Activated naive CD4-positive, alpha-beta T cell treated with anti-CD3 and anti-CD28 coated beads, Interleukin-2, amount 10 ng/mL, durations not matched to agents 7 days and 5 days (primary cell): ENCODE measurements around the gene CSTPP1.

Experiments
- CTCF ChIA-PET: fragments of 350-600 bp; sonication (Branson Sonifier 250); formaldehyde crosslinking; loops from one replicate; lab custom pipeline; 2021; ENCODE audit warnings: antibody characterized with exemption; lab: Charles Lee
- DNase-seq: peaks from one replicate; pipeline ENCODE4 v3.0.0-alpha.2; 2020
- H3K27ac Mint-ChIP-seq: one replicate; pipeline ENCODE4 v1.8.0; 2021; ENCODE audit warnings: mild to moderate bottlenecking, moderate library complexity, mixed read lengths
- H3K27me3 Mint-ChIP-seq: one replicate; pipeline ENCODE4 v1.8.0; 2021; ENCODE audit warnings: mild to moderate bottlenecking, mixed read lengths
- H3K36me3 Mint-ChIP-seq: one replicate; pipeline ENCODE4 v1.8.0; 2021; ENCODE audit warnings: mixed read lengths
- H3K4me1 Mint-ChIP-seq: one replicate; pipeline ENCODE4 v1.8.0; 2021; ENCODE audit warnings: mixed read lengths
- H3K4me3 Mint-ChIP-seq: one replicate; pipeline ENCODE4 v1.8.0; 2021; ENCODE audit warnings: mild to moderate bottlenecking, moderate library complexity, mixed read lengths
- H3K9me3 Mint-ChIP-seq: one replicate; pipeline ENCODE4 v1.8.0; 2021; ENCODE audit warnings: mixed read lengths

The CSTPP1 gene

DNA sequence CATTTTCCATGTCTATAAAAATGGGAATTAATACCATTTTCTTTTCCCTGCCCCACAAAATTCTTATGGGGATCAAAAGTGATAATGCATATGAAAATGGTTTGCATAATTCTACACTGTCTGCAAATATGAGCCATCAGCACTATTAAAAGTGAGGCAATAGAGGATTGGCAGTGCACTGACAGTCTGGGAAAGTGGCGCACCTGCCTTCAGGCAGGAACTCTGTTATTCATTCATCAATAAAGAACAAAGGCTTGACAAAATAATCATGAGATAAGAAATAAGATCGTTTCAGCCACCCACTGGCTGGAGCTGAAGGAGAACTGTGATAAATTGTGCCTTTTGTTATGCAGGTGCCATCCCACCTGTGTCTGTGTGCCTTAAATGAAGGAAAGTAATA is 190.7 kb downstream of the CSTPP1 start:
- no peaks in the 10 kb centered on the region for H3K27me3 Mint-ChIP-seq
- DNase-seq = no peak
- CTCF ChIA-PET = no interaction called here
- no peak overlapping the region for H3K4me3 Mint-ChIP-seq
- no peaks in the 10 kb centered on the region for H3K9me3 Mint-ChIP-seq
- H3K27ac Mint-ChIP-seq = no peak overlapping the region
- no peaks in the 10 kb centered on the region for H3K36me3 Mint-ChIP-seq
- no peaks in the 10 kb centered on the region for H3K4me1 Mint-ChIP-seq

DNA sequence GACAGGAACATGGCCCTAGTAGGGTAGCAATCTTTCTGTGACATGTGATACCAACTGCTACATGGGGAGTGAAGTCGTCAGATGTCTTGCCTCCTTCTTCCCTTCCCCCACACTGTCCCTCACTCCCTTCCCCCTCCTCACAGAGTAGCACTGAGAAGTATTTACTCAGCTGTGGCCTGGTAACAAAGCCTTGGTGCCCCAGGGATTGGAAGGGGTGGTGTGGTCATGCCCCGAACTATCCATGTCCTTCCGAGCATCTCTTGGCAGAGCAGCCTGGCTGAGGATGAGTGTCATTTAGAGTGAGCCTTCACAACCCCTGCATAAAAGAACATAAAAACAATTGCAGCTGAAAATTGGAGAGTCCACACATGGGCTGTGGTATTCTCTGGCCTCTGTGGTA is 194.0 kb downstream of the CSTPP1 start:
- peaks cover 4% of the 10 kb centered on the region for H3K27me3 Mint-ChIP-seq
- no peaks in the 10 kb centered on the region for H3K9me3 Mint-ChIP-seq
- H3K4me1 Mint-ChIP-seq = no peaks in the 10 kb centered on the region
- no peaks in the 10 kb centered on the region for H3K36me3 Mint-ChIP-seq
- no peak overlapping the region for H3K27ac Mint-ChIP-seq
- CTCF ChIA-PET = interaction anchor here (1.3 kb wide), 1 partner anchor 22 kb away, joined by 3 read pairs; no protein-coding TSS in a partner anchor
- H3K4me3 Mint-ChIP-seq = no peak overlapping the region
- no peak for DNase-seq

DNA sequence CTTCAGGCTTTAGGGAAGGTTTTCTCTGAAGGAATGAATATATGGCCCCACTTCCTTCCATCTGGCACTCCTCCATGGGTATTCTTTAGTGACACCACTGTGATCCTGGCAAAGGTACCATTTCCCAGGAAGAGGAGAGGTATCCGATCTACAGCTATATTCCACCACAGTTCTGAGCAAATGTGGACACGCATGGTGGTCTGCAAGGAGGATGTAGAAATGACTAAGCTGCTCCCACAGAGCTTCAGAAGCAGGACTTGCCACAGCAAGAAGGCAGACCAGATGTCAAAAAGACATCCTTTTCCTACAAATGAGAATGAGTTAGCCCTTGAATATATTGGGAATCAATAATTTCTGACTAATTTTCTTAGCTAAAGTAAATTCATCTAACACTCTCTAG is 194.6 kb downstream of the CSTPP1 start:
- Mint-ChIP-seq H3K27ac (no peak overlapping the region), H3K36me3 (no peaks in the 10 kb centered on the region), H3K9me3 (no peaks in the 10 kb centered on the region), H3K4me3 (no peak overlapping the region), H3K4me1 (no peaks in the 10 kb centered on the region), H3K27me3 (peaks cover 4% of the 10 kb centered on the region)
- no peak for DNase-seq
- CTCF ChIA-PET = interaction anchor here (1.3 kb wide), 1 partner anchor 22 kb away, joined by 3 read pairs; no protein-coding TSS in a partner anchor

DNA sequence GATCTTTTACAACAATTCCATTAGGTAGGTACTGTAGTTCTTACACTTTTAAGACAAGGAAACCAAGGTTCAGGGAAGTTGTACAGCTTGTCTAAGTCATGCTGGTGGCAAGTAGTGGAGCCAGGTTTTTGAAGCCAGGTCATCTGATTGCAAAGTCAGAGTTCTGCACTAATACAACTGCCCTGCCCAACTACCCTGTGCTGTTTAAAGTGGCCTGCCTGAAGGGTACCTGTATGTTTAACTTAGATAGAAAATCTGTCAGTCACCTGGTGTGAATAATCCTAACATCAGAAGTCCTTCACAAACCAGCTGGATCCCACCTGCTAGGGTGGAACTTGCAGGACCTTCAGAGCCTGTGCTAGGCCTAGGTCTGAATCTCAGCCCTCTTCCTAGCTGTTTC is 195.9 kb downstream of the CSTPP1 start:
- H3K4me1 Mint-ChIP-seq = no peaks in the 10 kb centered on the region
- no peaks in the 10 kb centered on the region for H3K36me3 Mint-ChIP-seq
- peaks cover 4% of the 10 kb centered on the region for H3K27me3 Mint-ChIP-seq
- no peak for DNase-seq
- no peaks in the 10 kb centered on the region for H3K9me3 Mint-ChIP-seq
- CTCF ChIA-PET = interaction anchor here (1.2 kb wide), 2 partner anchors 21 to 240 kb away, joined by 3 read pairs; no protein-coding TSS in a partner anchor
- no peak overlapping the region for H3K27ac Mint-ChIP-seq
- no peak overlapping the region for H3K4me3 Mint-ChIP-seq

DNA sequence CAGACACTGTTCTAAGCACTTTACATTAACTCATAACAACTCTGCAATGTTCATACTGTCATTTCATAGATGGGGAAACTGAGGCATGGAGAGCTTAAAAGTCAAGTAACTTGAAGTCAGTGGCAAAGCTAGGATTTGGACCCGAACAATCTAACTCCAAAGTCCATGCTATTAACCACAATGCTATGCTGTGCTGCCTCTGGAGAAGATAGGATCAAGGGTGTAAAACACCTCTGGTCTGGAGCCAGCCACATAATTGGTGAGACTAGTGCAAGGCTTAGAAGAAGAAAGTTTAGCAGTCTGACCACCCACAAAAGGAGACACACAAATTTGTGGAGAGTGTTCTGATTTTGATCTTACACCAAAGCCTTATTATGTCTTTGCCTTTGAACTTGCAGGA is 196.4 kb downstream of the CSTPP1 start:
- H3K4me3 Mint-ChIP-seq = no peak overlapping the region
- H3K36me3 Mint-ChIP-seq = peaks cover 4% of the 10 kb centered on the region
- no peaks in the 10 kb centered on the region for H3K9me3 Mint-ChIP-seq
- no peak for DNase-seq
- peaks cover 4% of the 10 kb centered on the region for H3K27me3 Mint-ChIP-seq
- CTCF ChIA-PET = interaction anchor here (1.2 kb wide), 2 partner anchors 28 to 241 kb away, joined by 3 read pairs; no protein-coding TSS in a partner anchor
- H3K4me1 Mint-ChIP-seq = no peaks in the 10 kb centered on the region
- peak overlapping the region; percentile 2 for H3K27ac Mint-ChIP-seq

DNA sequence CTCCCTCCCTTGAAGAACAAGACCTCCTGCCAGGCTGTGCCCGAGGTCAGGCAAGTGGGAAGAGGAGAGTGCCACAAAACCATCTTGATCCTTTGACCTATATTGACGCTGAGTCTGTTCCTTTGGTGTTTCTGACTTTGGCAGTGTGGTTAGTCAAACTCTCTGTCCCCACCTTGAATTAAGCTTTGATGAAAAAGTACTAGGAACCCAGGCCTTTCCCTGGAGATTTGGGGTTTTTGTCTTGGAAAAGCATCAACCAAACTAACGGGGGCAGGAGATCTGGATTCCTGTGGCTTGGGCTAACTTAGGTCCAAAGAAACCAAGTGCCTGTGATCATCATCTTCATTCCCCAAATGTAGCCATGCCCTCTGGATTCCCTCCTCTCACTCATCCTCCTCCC is 199.8 kb downstream of the CSTPP1 start:
- Mint-ChIP-seq H3K4me3 (no peak overlapping the region), H3K4me1 (peaks cover 4% of the 10 kb centered on the region), H3K9me3 (no peaks in the 10 kb centered on the region), H3K27me3 (peaks cover 4% of the 10 kb centered on the region), H3K27ac (no peak overlapping the region), H3K36me3 (peaks cover 5% of the 10 kb centered on the region)
- no peak for DNase-seq
- CTCF ChIA-PET = no interaction called here

DNA sequence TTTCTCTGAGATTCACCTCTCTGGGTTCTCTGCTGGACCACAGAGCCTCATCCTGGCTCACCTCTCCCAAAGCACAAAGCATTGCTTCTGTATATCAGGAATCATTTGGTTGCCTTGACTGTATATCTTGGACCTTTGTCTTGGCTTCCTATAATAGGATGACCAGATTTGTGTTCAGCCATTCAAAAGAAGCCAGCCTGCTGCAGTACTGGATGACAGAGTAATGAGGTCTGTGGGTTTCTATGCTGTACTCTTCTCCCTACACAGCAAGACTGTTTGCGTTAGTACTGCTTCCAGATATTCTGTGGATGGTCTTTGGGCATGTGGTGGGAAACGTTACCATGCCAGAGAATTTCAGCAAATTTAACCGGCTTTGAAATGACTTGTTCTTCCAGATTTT is 200.4 kb downstream of the CSTPP1 start:
- Mint-ChIP-seq H3K36me3 (peaks cover 5% of the 10 kb centered on the region), H3K9me3 (no peaks in the 10 kb centered on the region), H3K4me3 (no peak overlapping the region), H3K27me3 (peaks cover 4% of the 10 kb centered on the region), H3K4me1 (peaks cover 4% of the 10 kb centered on the region), H3K27ac (no peak overlapping the region)
- CTCF ChIA-PET = no interaction called here
- no peak for DNase-seq

DNA sequence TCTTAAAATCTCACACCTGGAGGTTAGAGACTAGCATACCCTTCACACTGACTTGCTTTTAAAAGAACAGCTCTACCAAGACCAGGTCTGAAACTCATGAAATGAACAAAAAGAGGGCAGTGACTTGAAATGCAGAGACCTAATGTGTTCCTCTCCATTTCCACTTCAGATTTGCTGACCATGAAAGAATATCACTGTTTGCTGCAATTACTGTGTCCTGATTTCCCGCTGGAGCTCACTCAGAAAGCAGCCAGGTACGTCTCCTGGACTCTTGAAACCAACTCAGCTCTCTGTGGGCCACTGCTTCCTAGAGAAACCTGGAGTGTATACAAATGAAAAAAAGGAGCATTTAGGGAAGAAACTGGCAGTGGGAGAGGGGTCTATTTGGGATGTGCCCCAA is 200.9 kb downstream of the CSTPP1 start:
- Mint-ChIP-seq H3K9me3 (no peaks in the 10 kb centered on the region), H3K27me3 (peaks cover 4% of the 10 kb centered on the region), H3K4me3 (no peak overlapping the region), H3K4me1 (peaks cover 4% of the 10 kb centered on the region), H3K27ac (no peak overlapping the region), H3K36me3 (peaks cover 5% of the 10 kb centered on the region)
- CTCF ChIA-PET = no interaction called here
- no peak for DNase-seq

DNA sequence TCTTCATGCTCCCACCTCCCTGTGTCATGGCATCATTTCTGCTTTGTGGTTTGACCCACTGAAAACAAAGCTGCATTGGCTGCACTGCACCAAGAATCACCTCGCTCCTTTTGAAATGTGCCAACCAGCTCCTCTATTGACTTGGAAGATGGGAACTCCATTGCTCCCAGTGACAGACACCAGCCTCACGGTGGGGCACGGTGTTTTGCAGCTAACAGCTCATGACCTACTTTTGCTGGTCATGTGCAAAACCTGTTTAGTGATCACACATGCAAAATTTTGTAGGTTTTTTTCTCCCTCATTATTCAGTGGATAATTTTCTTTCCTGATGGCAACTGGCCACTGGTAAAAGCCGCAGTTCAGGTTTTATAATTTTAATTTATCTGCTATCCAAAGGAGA is 203.3 kb downstream of the CSTPP1 start:
- H3K27ac Mint-ChIP-seq = no peak overlapping the region
- peaks cover 5% of the 10 kb centered on the region for H3K36me3 Mint-ChIP-seq
- no peak for DNase-seq
- CTCF ChIA-PET = interaction anchor here (2.7 kb wide), 1 partner anchor 14 kb away, joined by 14 read pairs; no protein-coding TSS in a partner anchor
- H3K9me3 Mint-ChIP-seq = no peaks in the 10 kb centered on the region
- H3K27me3 Mint-ChIP-seq = no peaks in the 10 kb centered on the region
- peaks cover 4% of the 10 kb centered on the region for H3K4me1 Mint-ChIP-seq
- H3K4me3 Mint-ChIP-seq = no peak overlapping the region

DNA sequence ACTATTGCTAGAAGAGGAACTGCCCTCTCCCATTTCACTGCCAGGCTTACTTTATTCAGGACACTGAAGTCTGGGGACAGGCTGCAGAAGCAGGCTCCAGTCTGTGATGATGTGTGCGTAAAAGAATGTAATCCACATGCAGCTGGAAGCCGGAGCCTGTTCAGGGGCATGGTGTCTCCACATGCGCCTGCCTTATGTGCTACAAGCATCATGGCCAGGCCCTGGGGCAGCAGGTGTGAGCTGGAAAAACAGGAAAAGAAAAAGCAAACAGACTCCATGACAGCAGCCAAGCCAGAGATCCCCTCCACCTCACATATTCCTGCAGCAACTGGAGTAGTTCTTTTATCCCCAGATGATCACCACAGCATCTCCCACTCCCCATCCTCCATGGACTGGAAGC is 206.8 kb downstream of the CSTPP1 start:
- DNase-seq = no peak
- no peak overlapping the region for H3K27ac Mint-ChIP-seq
- CTCF ChIA-PET = interaction anchor here (2.5 kb wide), 1 partner anchor 10 kb away, joined by 11 read pairs; no protein-coding TSS in a partner anchor
- H3K27me3 Mint-ChIP-seq = no peaks in the 10 kb centered on the region
- no peaks in the 10 kb centered on the region for H3K9me3 Mint-ChIP-seq
- H3K4me3 Mint-ChIP-seq = no peak overlapping the region
- no peaks in the 10 kb centered on the region for H3K36me3 Mint-ChIP-seq
- peaks cover 4% of the 10 kb centered on the region for H3K4me1 Mint-ChIP-seq

DNA sequence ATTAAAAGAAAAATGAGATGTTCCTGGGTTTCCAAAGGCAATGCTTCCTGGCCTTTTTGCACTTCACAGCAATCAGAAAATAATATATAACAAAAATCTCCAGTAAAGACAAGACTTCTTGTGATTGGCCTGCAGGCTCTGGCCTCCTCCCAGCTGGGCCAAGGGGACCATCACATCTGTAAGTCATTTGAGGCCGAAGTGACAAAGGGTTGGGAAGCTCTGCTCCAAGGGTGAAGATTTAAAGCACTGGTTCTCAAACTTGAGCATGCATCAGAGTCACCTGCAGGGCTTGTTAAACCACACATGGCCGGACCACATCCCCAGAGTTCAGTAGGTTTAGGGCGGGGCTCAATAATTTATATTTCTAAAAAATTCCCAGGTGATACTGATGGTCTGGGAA is 208.0 kb downstream of the CSTPP1 start:
- Mint-ChIP-seq H3K36me3 (no peaks in the 10 kb centered on the region), H3K9me3 (no peaks in the 10 kb centered on the region), H3K4me3 (no peak overlapping the region), H3K4me1 (no peaks in the 10 kb centered on the region), H3K27me3 (no peaks in the 10 kb centered on the region), H3K27ac (no peak overlapping the region)
- CTCF ChIA-PET = interaction anchor here (0.6 kb wide), 1 partner anchor 310 kb away, joined by 3 read pairs; no protein-coding TSS in a partner anchor
- DNase-seq = no peak

DNA sequence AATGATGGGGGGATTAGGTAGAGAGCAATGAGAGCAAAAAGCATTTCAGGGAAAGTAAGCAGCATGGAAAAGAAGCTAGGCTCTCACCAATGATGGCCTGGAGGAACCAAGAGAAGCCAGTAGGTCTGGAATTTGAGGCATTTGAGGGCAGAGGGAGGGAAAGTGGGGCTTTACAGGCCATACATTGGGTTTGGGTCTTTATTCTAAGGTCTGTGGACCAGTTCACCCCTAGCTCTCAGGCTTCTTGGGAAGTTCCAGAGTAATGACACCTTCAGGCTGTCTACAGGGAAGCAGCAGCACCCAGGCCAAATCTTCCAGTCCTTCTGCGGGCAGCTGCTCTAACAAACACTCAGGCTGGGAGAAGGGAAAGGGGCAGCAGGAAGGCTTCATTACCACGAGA is 210.7 kb downstream of the CSTPP1 start:
- CTCF ChIA-PET = no interaction called here
- H3K27me3 Mint-ChIP-seq = no peaks in the 10 kb centered on the region
- H3K4me3 Mint-ChIP-seq = no peak overlapping the region
- DNase-seq = no peak
- H3K9me3 Mint-ChIP-seq = no peaks in the 10 kb centered on the region
- no peak overlapping the region for H3K27ac Mint-ChIP-seq
- no peaks in the 10 kb centered on the region for H3K4me1 Mint-ChIP-seq
- no peaks in the 10 kb centered on the region for H3K36me3 Mint-ChIP-seq

DNA sequence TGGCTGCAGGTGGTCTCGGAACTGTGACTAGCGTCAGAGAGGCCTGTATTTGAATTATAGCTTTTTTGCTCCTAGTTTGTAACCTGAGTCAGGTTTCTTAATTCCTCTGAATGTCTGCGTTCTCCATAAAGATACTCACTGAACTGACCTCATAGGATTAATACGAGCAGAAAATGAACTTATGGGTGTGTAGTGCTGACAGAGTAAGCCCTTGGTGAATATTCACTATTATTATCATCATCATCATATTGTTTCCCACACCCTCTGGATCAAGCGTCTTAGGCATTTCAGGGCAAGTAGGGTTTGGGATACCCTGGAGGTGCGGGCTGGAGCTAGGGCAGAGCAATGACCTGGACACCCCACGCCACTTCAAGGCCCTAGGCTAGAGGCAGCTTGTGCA is 211.1 kb downstream of the CSTPP1 start:
- DNase-seq = no peak
- Mint-ChIP-seq H3K9me3 (no peaks in the 10 kb centered on the region), H3K27ac (no peak overlapping the region), H3K36me3 (no peaks in the 10 kb centered on the region), H3K27me3 (no peaks in the 10 kb centered on the region), H3K4me3 (no peak overlapping the region), H3K4me1 (peaks cover 2% of the 10 kb centered on the region)
- CTCF ChIA-PET = no interaction called here

DNA sequence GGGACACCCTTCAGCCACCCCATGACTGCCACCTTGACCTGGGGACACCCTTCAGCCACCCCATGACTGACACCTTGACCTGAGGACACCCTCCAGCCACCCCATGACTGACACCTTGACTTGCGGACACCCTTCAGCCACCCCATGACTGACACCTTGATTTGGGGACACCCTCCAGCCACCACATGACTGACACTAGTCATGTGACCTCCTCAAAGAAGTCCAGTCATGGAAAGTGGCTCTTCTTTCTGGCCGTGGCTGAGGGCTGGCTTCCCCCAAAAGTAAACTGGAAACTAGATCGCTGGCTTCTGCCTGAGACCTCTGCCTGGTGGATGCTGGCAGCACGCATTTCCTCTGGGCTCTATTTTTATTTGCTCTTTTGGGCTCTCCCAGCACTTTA is 211.7 kb downstream of the CSTPP1 start:
- Mint-ChIP-seq H3K9me3 (no peaks in the 10 kb centered on the region), H3K27ac (no peak overlapping the region), H3K27me3 (no peaks in the 10 kb centered on the region), H3K4me3 (no peak overlapping the region), H3K4me1 (peaks cover 6% of the 10 kb centered on the region), H3K36me3 (no peaks in the 10 kb centered on the region)
- no peak for DNase-seq
- CTCF ChIA-PET = no interaction called here

DNA sequence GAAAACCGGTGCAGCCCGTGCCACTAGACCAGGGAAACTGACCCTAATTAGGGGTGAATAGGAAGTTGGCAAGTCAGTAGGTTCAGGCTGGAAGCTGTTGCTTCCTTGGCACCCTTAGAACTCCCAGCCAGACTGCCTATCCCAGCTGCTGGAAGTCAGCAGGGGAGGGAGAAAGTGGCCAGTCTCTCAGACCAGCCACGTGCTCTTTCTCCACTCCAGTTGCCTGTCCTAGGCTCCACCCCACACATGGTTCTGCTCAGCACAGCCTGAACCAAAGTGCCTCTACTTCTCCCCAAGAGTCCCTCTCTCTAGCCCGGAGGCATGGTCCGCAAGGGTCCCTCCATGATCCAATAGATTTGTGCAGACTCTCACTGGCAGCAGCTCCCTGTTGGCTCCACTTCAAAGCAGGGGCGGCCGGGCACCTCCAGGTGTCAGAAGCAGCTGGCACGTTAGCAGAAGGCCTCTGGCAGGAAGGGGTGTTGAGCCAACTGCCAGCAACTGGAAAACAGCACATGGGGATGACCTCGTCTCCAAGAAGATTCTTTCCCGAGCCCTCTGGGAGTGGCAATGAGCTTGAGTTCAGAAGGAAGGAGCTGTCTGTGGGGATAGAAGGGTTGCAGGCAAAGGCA is 212.5 kb downstream of the CSTPP1 start:
- no peak overlapping the region for H3K4me3 Mint-ChIP-seq
- no peaks in the 10 kb centered on the region for H3K27me3 Mint-ChIP-seq
- no peaks in the 10 kb centered on the region for H3K36me3 Mint-ChIP-seq
- DNase-seq = no peak
- CTCF ChIA-PET = no interaction called here
- H3K4me1 Mint-ChIP-seq = peaks cover 12% of the 10 kb centered on the region
- H3K9me3 Mint-ChIP-seq = no peaks in the 10 kb centered on the region
- H3K27ac Mint-ChIP-seq = no peak overlapping the region
